ENCODE measurements around the gene UQCRHL.
"Not testable (repeated sequence)": the region's sequence is repeated elsewhere in the genome, so short reads cannot be mapped to it uniquely, and the experiment has no call there.

UQCRHL gene

DNA sequence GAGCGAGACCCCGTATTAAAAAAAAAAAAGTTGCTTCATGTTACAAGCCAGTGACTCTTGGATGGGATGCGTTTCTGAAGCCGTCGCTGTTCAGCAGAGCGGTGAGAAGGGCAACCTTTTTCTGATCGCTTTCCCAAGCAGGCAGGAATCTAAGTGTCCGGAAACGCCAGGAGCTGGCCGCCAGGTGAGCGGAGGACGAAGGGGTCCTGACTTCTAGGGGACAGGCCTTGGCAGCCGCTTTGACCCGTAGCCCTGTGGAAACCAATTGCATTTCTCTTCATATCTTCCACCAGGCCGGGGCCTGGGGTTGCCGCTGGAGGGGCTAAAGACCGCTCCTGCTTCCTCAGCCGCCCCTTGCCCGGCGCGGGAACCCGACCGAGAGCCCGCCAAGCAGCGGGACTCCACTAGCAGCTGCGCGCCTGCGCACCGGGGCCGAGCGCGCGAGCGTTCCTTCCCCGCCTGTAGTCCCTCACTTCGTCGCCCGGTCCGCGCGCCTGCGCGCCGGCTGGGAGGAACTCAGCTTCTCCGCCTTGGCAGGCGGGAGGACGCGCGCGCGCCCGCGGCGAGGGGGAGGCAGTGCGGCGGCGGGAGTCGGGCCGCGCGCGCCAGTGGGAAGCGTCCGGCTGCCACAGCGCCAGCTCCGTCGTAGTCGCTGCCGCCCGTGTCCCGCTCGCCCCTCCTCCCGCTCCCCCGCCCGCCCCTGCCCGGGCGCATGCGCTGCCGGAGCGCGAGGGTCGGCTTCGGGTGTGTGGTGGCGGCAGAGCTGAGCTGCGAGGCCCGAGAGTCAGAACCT lies 39.8 kb upstream of the UQCRHL start, which contains the start of gene SPEN:
Gene SPEN, plus strand, starts transcription at position 608 of the 793 bp plus-strand sequence. CDS start 361 bp downstream, outside the sequence.
- Histone ChIP-seq H3K27me3 (ENCODE audit: control insufficient read depth in 3 of 3, insufficient read depth in 3 of 3, low read depth in 1 of 3, low read length in 3 of 3) (no peaks in the 10 kb centered on the region), H2BK5ac (ENCODE audit: low read length) (peak within 1 kb of the TSS; percentile 97), H2BK12ac (ENCODE audit: low read length) (no peak within 1 kb of the TSS), H3K9ac (ENCODE audit: low read depth, low read length, poor library complexity) (peak within 1 kb of the TSS; percentile 94), H3K27ac (replicated peaks; ENCODE audit: low read length) (peak within 1 kb of the TSS; percentile 90), H2BK120ac (ENCODE audit: low read depth, low read length) (no peak within 1 kb of the TSS), H3K9me3 (replicated peaks in 1 of 2; ENCODE audit: control insufficient read depth in 2 of 2, insufficient read depth in 1 of 2, low read depth in 1 of 2, low read length in 2 of 2) (no peaks in the 10 kb centered on the region), H3K79me1 (ENCODE audit: low read depth, low read length) (peaks cover 5% of the 10 kb centered on the region), H4K8ac (ENCODE audit: low read depth, low read length) (no peak within 1 kb of the TSS), H3K4ac (ENCODE audit: low read length) (peak within 1 kb of the TSS; percentile 66), H4K91ac (ENCODE audit: low read depth, low read length, poor library complexity) (no peak within 1 kb of the TSS), H3K4me2 (ENCODE audit: insufficient read depth, low read length, poor library complexity, severe bottlenecking) (peak within 1 kb of the TSS; percentile 94), H2AK5ac (ENCODE audit: low read depth, low read length) (peak within 1 kb of the TSS; percentile 96), H3K4me1 (ENCODE audit: control insufficient read depth in 2 of 2, insufficient read depth in 1 of 2, low read depth in 1 of 2, low read length in 2 of 2) (peaks cover 5 to 26% of the 10 kb centered on the region in 2 donors), H2BK15ac (ENCODE audit: low read length) (peak within 1 kb of the TSS; percentile 26), H3K4me3 (ENCODE audit: low read length in 2 of 2) (peak within 1 kb of the TSS; percentile 88 to 97), H3K18ac (ENCODE audit: low read length) (peak within 1 kb of the TSS; percentile 98), H2AFZ (ENCODE audit: low read length) (peak within 1 kb of the TSS; percentile 81), H3K14ac (ENCODE audit: low read length) (peak within 1 kb of the TSS; percentile 89), H3K23ac (ENCODE audit: low read depth, low read length, poor library complexity) (peak within 1 kb of the TSS; percentile 97), H3K36me3 (replicated peaks in 1 of 2; ENCODE audit: control insufficient read depth in 2 of 2, insufficient read depth in 2 of 2, low read length in 2 of 2) (no peaks in the 10 kb centered on the region)
- WGBS, 2 donors (ENCODE audit: extremely low coverage in 2 of 2, insufficient read length in 2 of 2, insufficient replicate concordance in 1 of 2): no CpG with 5 or more reads among the region's 86 CpGs
- DNase-seq (ENCODE audit: low spot score): peak; percentile 98

DNA sequence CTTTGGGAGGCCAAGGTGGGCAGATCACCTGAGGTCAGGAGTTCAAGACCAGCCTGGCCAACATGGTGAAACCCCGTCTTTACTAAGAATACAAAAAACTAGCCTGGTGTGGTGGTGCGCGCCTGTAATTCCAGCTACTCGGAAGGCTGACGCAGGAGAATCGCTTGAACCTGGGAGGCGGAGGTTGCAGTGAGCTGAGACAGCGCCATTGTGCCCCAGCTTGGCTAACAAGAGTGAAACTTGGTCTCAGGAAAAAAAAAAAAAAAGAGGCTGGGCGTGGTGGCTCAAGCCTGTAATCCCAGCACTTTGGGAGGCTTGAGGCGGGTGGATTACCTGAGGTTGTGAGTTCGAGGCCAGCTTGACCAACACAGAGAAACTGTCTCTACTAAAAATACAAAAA lies 38.6 kb upstream of the UQCRHL start:
- H2AFZ ChIP-seq (ENCODE audit: low read length); H3K27me3 ChIP-seq (ENCODE audit: control insufficient read depth in 3 of 3, insufficient read depth in 3 of 3, low read depth in 1 of 3, low read length in 3 of 3); H4K8ac ChIP-seq (ENCODE audit: low read depth, low read length); H2BK5ac ChIP-seq (ENCODE audit: low read length); H2BK120ac ChIP-seq (ENCODE audit: low read depth, low read length); H3K23ac ChIP-seq (ENCODE audit: low read depth, low read length, poor library complexity); H2BK15ac ChIP-seq (ENCODE audit: low read length); H2AK5ac ChIP-seq (ENCODE audit: low read depth, low read length); H3K9ac ChIP-seq (ENCODE audit: low read depth, low read length, poor library complexity); H4K91ac ChIP-seq (ENCODE audit: low read depth, low read length, poor library complexity); H3K27ac ChIP-seq (replicated peaks; ENCODE audit: low read length); H3K14ac ChIP-seq (ENCODE audit: low read length); H3K9me3 ChIP-seq (replicated peaks in 1 of 2; ENCODE audit: control insufficient read depth in 2 of 2, insufficient read depth in 1 of 2, low read depth in 1 of 2, low read length in 2 of 2); H3K4me2 ChIP-seq (ENCODE audit: insufficient read depth, low read length, poor library complexity, severe bottlenecking); H3K4me3 ChIP-seq (ENCODE audit: low read length in 2 of 2); H3K4ac ChIP-seq (ENCODE audit: low read length); H3K79me1 ChIP-seq (ENCODE audit: low read depth, low read length); H3K18ac ChIP-seq (ENCODE audit: low read length); H2BK12ac ChIP-seq (ENCODE audit: low read length); H3K36me3 ChIP-seq (replicated peaks in 1 of 2; ENCODE audit: control insufficient read depth in 2 of 2, insufficient read depth in 2 of 2, low read length in 2 of 2); DNase-seq (ENCODE audit: low spot score): not testable (repeated sequence)
- H3K4me1 ChIP-seq (ENCODE audit: control insufficient read depth in 2 of 2, insufficient read depth in 1 of 2, low read depth in 1 of 2, low read length in 2 of 2): peaks cover 2 to 18% of the 10 kb centered on the region in 2 donors
- WGBS, 2 donors (ENCODE audit: extremely low coverage in 2 of 2, insufficient read length in 2 of 2, insufficient replicate concordance in 1 of 2): no CpG with 5 or more reads among the region's 11 CpGs

DNA sequence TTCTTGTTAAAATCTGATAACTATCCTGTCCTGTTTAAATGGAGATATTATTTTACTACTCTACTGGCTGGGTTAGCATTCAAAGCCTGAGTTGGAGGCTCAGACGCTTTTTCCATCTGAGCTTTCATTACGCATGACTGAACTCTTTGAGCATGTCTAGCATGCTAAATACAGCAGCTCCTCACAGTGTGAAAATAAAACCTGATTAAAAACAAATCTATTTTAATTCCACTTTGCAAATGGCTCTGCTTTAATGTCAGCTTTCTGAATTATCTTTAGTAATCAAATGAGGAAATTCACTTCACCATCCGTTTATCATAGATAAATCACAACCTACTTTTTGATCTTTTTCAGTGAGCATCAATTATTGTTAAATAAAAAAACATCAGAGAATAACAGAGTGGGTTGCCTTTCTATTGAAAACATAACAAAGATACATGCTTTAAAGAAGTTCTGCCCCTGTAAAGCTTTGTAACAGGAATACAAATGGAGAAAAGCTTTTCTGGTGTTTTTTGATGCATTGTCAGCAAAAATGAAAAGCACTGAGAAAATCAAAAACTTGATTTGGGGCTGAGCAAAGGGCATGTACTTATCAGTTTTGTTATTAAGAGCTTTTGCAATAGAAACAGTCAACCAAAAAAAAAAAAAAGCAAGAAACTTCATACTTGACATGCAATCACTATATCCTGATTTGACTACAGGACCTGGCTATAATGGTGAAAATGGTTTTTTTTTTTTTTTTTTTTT lies 36.5 kb upstream of the UQCRHL start:
- Histone ChIP-seq H2BK5ac (ENCODE audit: low read length) (no peak overlapping the region), H3K9ac (ENCODE audit: low read depth, low read length, poor library complexity) (no peak overlapping the region), H3K14ac (ENCODE audit: low read length) (no peak overlapping the region), H3K23ac (ENCODE audit: low read depth, low read length, poor library complexity) (no peak overlapping the region), H3K9me3 (replicated peaks in 1 of 2; ENCODE audit: control insufficient read depth in 2 of 2, insufficient read depth in 1 of 2, low read depth in 1 of 2, low read length in 2 of 2) (no peaks in the 10 kb centered on the region), H2BK15ac (ENCODE audit: low read length) (no peak overlapping the region), H3K79me1 (ENCODE audit: low read depth, low read length) (peaks cover 5% of the 10 kb centered on the region), H2AK5ac (ENCODE audit: low read depth, low read length) (no peak overlapping the region), H2BK120ac (ENCODE audit: low read depth, low read length) (no peak overlapping the region), H2BK12ac (ENCODE audit: low read length) (no peak overlapping the region), H2AFZ (ENCODE audit: low read length) (no peak overlapping the region), H3K36me3 (replicated peaks in 1 of 2; ENCODE audit: control insufficient read depth in 2 of 2, insufficient read depth in 2 of 2, low read length in 2 of 2) (no peaks in the 10 kb centered on the region), H3K27ac (replicated peaks; ENCODE audit: low read length) (peak overlapping the region; percentile 33), H4K8ac (ENCODE audit: low read depth, low read length) (no peak overlapping the region), H3K4me1 (ENCODE audit: control insufficient read depth in 2 of 2, insufficient read depth in 1 of 2, low read depth in 1 of 2, low read length in 2 of 2) (peaks cover 0 to 12% of the 10 kb centered on the region in 2 donors), H3K4me3 (ENCODE audit: low read length in 2 of 2) (peak overlapping the region in 1 of 2 donors; percentile 16), H3K27me3 (ENCODE audit: control insufficient read depth in 3 of 3, insufficient read depth in 3 of 3, low read depth in 1 of 3, low read length in 3 of 3) (no peaks in the 10 kb centered on the region), H3K18ac (ENCODE audit: low read length) (no peak overlapping the region), H3K4ac (ENCODE audit: low read length) (no peak overlapping the region), H4K91ac (ENCODE audit: low read depth, low read length, poor library complexity) (no peak overlapping the region), H3K4me2 (ENCODE audit: insufficient read depth, low read length, poor library complexity, severe bottlenecking) (no peak overlapping the region)
- no CpG with 5 or more reads among the region's 3 CpGs for WGBS, 2 donors (ENCODE audit: extremely low coverage in 2 of 2, insufficient read length in 2 of 2, insufficient replicate concordance in 1 of 2)
- DNase-seq (ENCODE audit: low spot score): peak; percentile 84

DNA sequence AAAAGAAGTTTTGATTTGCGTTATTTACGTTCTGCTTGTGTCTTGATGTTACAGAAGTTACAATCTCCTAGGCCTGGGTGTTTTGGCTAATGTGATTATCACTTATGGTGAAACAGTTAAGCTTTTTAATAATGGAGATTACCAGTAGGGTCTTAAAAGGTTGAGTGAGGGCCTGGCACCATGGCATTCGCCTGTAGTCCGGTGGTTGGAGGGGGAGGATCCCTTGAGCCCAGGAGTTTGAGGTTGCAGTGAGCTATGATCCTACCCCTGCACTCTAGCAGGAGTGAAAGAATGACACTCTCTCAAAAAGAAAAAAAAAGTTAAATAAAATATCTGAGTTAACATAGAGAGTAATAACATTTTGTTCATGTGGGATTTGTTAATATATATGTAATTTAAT lies 31.3 kb upstream of the UQCRHL start:
- no peak overlapping the region for H3K4me2 ChIP-seq (ENCODE audit: insufficient read depth, low read length, poor library complexity, severe bottlenecking)
- H3K18ac ChIP-seq (ENCODE audit: low read length): no peak overlapping the region
- no peak overlapping the region for H3K14ac ChIP-seq (ENCODE audit: low read length)
- H2AFZ ChIP-seq (ENCODE audit: low read length): no peak overlapping the region
- no peak overlapping the region for H2BK12ac ChIP-seq (ENCODE audit: low read length)
- no peaks in the 10 kb centered on the region for H3K79me1 ChIP-seq (ENCODE audit: low read depth, low read length)
- H2BK120ac ChIP-seq (ENCODE audit: low read depth, low read length): no peak overlapping the region
- H3K4ac ChIP-seq (ENCODE audit: low read length): no peak overlapping the region
- no peak overlapping the region for H2AK5ac ChIP-seq (ENCODE audit: low read depth, low read length)
- DNase-seq (ENCODE audit: low spot score): no peak
- no peak overlapping the region for H2BK15ac ChIP-seq (ENCODE audit: low read length)
- peaks cover 3 to 5% of the 10 kb centered on the region in 2 donors for H3K4me1 ChIP-seq (ENCODE audit: control insufficient read depth in 2 of 2, insufficient read depth in 1 of 2, low read depth in 1 of 2, low read length in 2 of 2)
- no peak overlapping the region for H2BK5ac ChIP-seq (ENCODE audit: low read length)
- H3K27me3 ChIP-seq (ENCODE audit: control insufficient read depth in 3 of 3, insufficient read depth in 3 of 3, low read depth in 1 of 3, low read length in 3 of 3): no peaks in the 10 kb centered on the region
- H3K4me3 ChIP-seq (ENCODE audit: low read length in 2 of 2): no peak overlapping the region
- H3K9ac ChIP-seq (ENCODE audit: low read depth, low read length, poor library complexity): no peak overlapping the region
- H3K36me3 ChIP-seq (replicated peaks in 1 of 2; ENCODE audit: control insufficient read depth in 2 of 2, insufficient read depth in 2 of 2, low read length in 2 of 2): no peaks in the 10 kb centered on the region
- H4K8ac ChIP-seq (ENCODE audit: low read depth, low read length): no peak overlapping the region
- peaks cover 0 to 1% of the 10 kb centered on the region in 2 donors for H3K9me3 ChIP-seq (replicated peaks in 1 of 2; ENCODE audit: control insufficient read depth in 2 of 2, insufficient read depth in 1 of 2, low read depth in 1 of 2, low read length in 2 of 2)
- no peak overlapping the region for H3K27ac ChIP-seq (replicated peaks; ENCODE audit: low read length)
- WGBS, 2 donors (ENCODE audit: extremely low coverage in 2 of 2, insufficient read length in 2 of 2, insufficient replicate concordance in 1 of 2): no CpG with 5 or more reads among the region's 4 CpGs
- no peak overlapping the region for H3K23ac ChIP-seq (ENCODE audit: low read depth, low read length, poor library complexity)
- H4K91ac ChIP-seq (ENCODE audit: low read depth, low read length, poor library complexity): no peak overlapping the region

All from neuronal stem cell (in vitro differentiated cells).